ENCODE data around the gene ADAMTSL3.

The ADAMTSL3 gene

DNA sequence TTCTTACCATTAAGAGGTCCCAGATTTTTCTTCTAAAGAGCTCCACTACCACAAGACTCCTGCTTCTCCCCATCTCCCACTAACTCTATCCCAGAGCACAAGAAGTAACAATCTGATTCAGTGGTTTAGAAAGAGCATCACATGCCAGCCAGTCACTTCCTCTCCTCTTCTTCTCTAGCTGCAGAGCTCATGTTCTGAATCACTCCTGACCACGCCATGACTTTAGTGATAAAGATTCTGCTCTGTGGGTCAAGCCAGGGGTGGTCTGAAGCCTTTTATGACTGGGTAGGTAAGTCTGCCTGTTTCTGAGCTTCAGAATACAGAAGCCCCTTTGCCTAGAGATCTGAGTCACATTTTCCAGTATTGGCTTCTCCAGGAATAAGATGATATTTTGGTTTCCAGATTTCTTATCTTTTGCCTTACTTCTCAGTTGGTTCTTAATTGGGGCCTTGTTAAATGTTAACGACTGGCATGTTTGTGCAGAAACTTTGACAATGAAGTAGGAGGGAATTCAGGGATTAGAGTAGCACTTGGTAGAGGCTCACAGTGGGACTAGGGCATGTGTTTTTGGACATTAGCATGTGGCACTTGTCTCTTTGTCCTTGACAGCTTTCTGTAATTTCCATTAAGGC, 27.6 kb upstream of the ADAMTSL3 start:
- POLR2A ChIA-PET = no interaction called here
- TF ChIP-seq ELF4 (IDR thresholded peaks at IDR 0.05) (no peak), SUZ12 (IDR thresholded peaks at IDR 0.05) (no peak), FOXK2 (IDR thresholded peaks at IDR 0.05) (no peak), BHLHE40 (IDR thresholded peaks at IDR 0.05; ENCODE audit: borderline replicate concordance) (no peak), L3MBTL2 (conservative IDR thresholded peaks at IDR 0.05) (no peak), ARNT (IDR thresholded peaks at IDR 0.05) (no peak), FOXM1 (IDR thresholded peaks at IDR 0.05; ENCODE audit: borderline replicate concordance) (no peak), NFRKB (IDR thresholded peaks at IDR 0.05) (no peak), FOXA1 (IDR thresholded peaks at IDR 0.05) (no peak), CTBP1 (IDR thresholded peaks at IDR 0.05; ENCODE audit: borderline replicate concordance) (no peak), HDGF (IDR thresholded peaks at IDR 0.05; ENCODE audit: borderline replicate concordance) (no peak), SP1 (IDR thresholded peaks at IDR 0.05) (no peak), TARDBP (IDR thresholded peaks at IDR 0.05) (no peak), LEF1 (IDR thresholded peaks at IDR 0.05; ENCODE audit: borderline replicate concordance) (no peak)
- TF ChIP-seq, protein P1, sequence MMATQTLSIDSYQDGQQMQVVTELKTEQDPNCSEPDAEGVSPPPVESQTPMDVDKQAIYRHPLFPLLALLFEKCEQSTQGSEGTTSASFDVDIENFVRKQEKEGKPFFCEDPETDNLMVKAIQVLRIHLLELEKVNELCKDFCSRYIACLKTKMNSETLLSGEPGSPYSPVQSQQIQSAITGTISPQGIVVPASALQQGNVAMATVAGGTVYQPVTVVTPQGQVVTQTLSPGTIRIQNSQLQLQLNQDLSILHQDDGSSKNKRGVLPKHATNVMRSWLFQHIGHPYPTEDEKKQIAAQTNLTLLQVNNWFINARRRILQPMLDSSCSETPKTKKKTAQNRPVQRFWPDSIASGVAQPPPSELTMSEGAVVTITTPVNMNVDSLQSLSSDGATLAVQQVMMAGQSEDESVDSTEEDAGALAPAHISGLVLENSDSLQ (IDR thresholded peaks at IDR 0.05) = no peak
- DNase-seq (ENCODE audit: extremely low spot score) = no peak
- CTCF ChIA-PET = interaction anchor here (1.0 kb wide), 1 partner anchor 190 kb away, joined by 4 read pairs; no protein-coding TSS in a partner anchor

DNA sequence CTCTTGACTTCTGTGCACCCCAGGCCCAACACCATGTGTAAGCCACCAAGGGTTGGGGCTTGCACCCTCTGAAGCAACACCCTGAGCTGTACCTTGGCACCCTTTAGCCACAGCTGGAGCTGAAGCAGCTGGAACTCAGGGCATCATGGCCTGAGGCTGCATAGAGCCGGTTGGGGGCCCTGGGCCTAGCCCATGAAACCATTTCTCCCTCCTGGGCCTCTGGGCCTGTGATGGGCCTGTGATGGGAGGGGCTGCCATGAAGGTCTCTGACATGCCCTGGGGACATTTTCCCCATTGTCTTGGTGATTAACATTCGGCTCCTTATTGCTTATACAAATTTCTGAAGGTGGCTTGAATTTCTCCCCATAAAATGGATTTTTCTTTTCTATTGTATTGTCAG, 22.4 kb upstream of the ADAMTSL3 start:
- TF ChIP-seq FOXA1 (IDR thresholded peaks at IDR 0.05) (no peak), L3MBTL2 (conservative IDR thresholded peaks at IDR 0.05) (no peak), SUZ12 (IDR thresholded peaks at IDR 0.05) (no peak), CTBP1 (IDR thresholded peaks at IDR 0.05; ENCODE audit: borderline replicate concordance) (no peak), FOXM1 (IDR thresholded peaks at IDR 0.05; ENCODE audit: borderline replicate concordance) (no peak), ELF4 (IDR thresholded peaks at IDR 0.05) (no peak), TARDBP (IDR thresholded peaks at IDR 0.05) (no peak), ZNF384 (IDR thresholded peaks at IDR 0.05) (no peak), FOXK2 (IDR thresholded peaks at IDR 0.05) (no peak), NFRKB (IDR thresholded peaks at IDR 0.05) (no peak), SP1 (IDR thresholded peaks at IDR 0.05) (no peak), LEF1 (IDR thresholded peaks at IDR 0.05; ENCODE audit: borderline replicate concordance) (no peak), ARNT (IDR thresholded peaks at IDR 0.05) (no peak), BHLHE40 (IDR thresholded peaks at IDR 0.05; ENCODE audit: borderline replicate concordance) (no peak), HDGF (IDR thresholded peaks at IDR 0.05; ENCODE audit: borderline replicate concordance) (no peak)
- TF ChIP-seq, protein P1 (IDR thresholded peaks at IDR 0.05) = no peak
- POLR2A ChIA-PET = no interaction called here
- CTCF ChIA-PET = no interaction called here
- DNase-seq (ENCODE audit: extremely low spot score) = no peak

DNA sequence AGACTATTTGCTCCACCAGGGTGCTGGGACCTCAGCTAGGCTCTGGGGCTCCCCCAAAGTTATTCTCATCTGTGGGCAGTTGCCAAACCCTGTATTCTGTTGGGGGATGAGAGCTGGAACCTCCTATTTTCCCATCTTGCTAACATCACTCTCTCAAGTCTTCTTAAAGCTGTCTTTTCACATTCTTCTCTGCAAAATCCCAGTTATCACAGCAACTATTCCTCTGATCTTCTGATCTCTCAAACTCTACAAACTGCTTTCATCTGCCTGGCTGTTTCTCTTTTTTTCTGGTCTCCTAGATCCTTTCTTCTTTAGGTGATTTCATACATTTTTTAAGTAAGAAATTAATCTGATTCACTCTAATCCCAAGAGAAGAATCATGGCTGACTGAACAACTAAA, 10.7 kb upstream of the ADAMTSL3 start:
- TF ChIP-seq SP1 (IDR thresholded peaks at IDR 0.05) (no peak), ZNF384 (IDR thresholded peaks at IDR 0.05) (no peak), LEF1 (IDR thresholded peaks at IDR 0.05; ENCODE audit: borderline replicate concordance) (no peak), FOXM1 (IDR thresholded peaks at IDR 0.05; ENCODE audit: borderline replicate concordance) (no peak), HDGF (IDR thresholded peaks at IDR 0.05; ENCODE audit: borderline replicate concordance) (no peak), FOXA1 (IDR thresholded peaks at IDR 0.05) (no peak), CTBP1 (IDR thresholded peaks at IDR 0.05; ENCODE audit: borderline replicate concordance) (no peak), L3MBTL2 (conservative IDR thresholded peaks at IDR 0.05) (no peak), NFRKB (IDR thresholded peaks at IDR 0.05) (no peak), TARDBP (IDR thresholded peaks at IDR 0.05) (no peak), FOXK2 (IDR thresholded peaks at IDR 0.05) (no peak), ARNT (IDR thresholded peaks at IDR 0.05) (no peak), BHLHE40 (IDR thresholded peaks at IDR 0.05; ENCODE audit: borderline replicate concordance) (no peak), ELF4 (IDR thresholded peaks at IDR 0.05) (no peak), SUZ12 (IDR thresholded peaks at IDR 0.05) (no peak)
- TF ChIP-seq, protein P1 (IDR thresholded peaks at IDR 0.05) = no peak
- ChIA-PET POLR2A (no interaction called here), CTCF (no interaction called here)
- no peak for DNase-seq (ENCODE audit: extremely low spot score)

DNA sequence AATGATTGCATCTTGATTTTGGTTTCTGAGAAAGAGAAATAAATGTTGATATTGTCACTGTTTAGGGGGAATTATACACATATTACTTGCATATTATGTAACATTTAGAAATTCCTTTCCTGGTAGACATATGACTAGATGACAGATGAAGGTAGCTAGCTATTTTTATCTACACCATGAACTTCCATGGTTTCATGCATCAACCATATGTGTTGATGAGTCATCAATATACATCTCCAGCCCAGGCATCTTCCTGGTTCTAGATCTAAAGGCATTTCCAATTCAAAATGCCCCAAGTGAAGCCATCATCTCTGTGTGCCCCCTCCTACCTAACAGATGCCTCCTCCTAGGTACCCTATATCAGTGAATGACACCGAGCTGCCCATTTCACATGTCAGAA, 9.5 kb upstream of the ADAMTSL3 start:
- no peak for DNase-seq (ENCODE audit: extremely low spot score)
- CTCF ChIA-PET = no interaction called here
- no peak for TF ChIP-seq HDGF (IDR thresholded peaks at IDR 0.05; ENCODE audit: borderline replicate concordance)
- TF ChIP-seq CTBP1 (IDR thresholded peaks at IDR 0.05; ENCODE audit: borderline replicate concordance) = no peak
- no peak for TF ChIP-seq SUZ12 (IDR thresholded peaks at IDR 0.05)
- no peak for TF ChIP-seq FOXK2 (IDR thresholded peaks at IDR 0.05)
- no peak for TF ChIP-seq TARDBP (IDR thresholded peaks at IDR 0.05)
- no peak for TF ChIP-seq FOXA1 (IDR thresholded peaks at IDR 0.05)
- no peak for TF ChIP-seq ZNF384 (IDR thresholded peaks at IDR 0.05)
- no peak for TF ChIP-seq NFRKB (IDR thresholded peaks at IDR 0.05)
- no peak for TF ChIP-seq SP1 (IDR thresholded peaks at IDR 0.05)
- POLR2A ChIA-PET = no interaction called here

DNA sequence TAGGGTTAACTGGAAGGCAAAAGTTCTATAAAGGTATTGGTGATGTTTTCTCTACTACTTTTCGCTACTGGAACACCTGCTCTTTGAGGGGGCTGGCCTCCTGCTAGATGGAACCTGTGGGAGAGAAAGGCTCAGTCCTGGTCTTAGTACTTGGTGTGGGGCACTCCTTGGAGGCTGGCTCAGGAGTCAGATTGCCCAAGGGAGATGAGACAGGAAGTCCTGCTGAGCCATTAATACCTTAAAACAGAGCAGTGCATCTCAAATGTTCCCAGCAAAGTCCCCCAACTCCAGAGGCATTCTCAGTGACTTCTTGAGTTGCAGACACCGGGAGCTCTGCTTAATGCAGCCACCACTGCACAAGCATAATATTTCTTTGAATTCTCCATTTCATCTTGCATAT, 3.1 kb upstream of the ADAMTSL3 start:
- no peak for DNase-seq (ENCODE audit: extremely low spot score)
- no peak for TF ChIP-seq TARDBP (IDR thresholded peaks at IDR 0.05)
- no peak for TF ChIP-seq HDGF (IDR thresholded peaks at IDR 0.05; ENCODE audit: borderline replicate concordance)
- POLR2A ChIA-PET = no interaction called here
- CTCF ChIA-PET = no interaction called here

DNA sequence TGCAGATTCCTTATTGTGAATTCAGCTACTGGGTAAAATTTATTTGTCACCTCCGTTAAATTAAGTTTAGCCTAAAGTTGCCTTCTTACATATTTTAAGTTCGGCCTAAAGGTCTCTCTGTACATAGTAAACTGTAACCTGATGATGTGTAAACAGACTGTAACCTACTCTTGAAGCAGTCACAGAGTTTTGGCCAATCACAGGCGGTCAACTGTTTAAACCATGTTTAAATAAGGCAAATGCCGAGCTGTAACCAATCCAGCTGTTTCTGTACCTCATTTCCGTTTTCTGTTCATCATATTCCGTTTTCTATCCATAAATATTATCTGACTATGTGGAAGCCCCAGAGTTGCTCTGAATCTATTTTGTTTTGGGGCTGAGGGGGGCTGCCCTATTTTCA, 2.4 kb upstream of the ADAMTSL3 start:
- ChIA-PET POLR2A (no interaction called here), CTCF (no interaction called here)
- DNase-seq (ENCODE audit: extremely low spot score) = no peak
- TF ChIP-seq ZNF384 (IDR thresholded peaks at IDR 0.05) (no peak), ARNT (IDR thresholded peaks at IDR 0.05) (no peak), FOXM1 (IDR thresholded peaks at IDR 0.05; ENCODE audit: borderline replicate concordance) (no peak), NFRKB (IDR thresholded peaks at IDR 0.05) (no peak), L3MBTL2 (conservative IDR thresholded peaks at IDR 0.05) (no peak), CTBP1 (IDR thresholded peaks at IDR 0.05; ENCODE audit: borderline replicate concordance) (no peak)
- TF ChIP-seq, protein P1 (IDR thresholded peaks at IDR 0.05) = no peak

All from HEK293T (cell line).